Raji (cell line): ENCODE results near the gene PCDH9.

Experiments
- POLR2A ChIP-seq: IDR thresholded peaks from 2 replicates; pipeline ENCODE4 v1.6.1; 2011; ENCODE audit warnings: low read depth, low read length, control low read depth; ENCODE audit not compliant: insufficient read depth

The PCDH9 gene

DNA sequence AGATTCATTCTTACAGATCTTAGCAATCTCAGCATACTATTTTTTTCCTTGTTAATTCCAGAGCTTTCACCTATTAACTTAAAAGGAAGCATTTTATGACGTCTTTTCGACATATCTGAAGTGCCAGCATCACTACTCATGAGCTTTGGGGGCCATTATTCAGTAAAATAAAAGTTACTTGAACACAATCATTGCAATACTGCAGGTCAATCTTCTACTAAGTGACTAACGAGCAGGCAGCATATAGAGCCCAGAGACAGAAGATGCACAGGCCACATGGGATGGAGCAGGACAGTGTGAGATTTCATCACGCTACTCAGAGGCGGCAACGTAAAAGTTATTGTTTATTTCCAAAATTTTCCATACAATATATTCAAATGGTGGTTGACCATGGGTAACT is 382.6 kb downstream of the PCDH9 start:
- no peak for TF ChIP-seq POLR2A

DNA sequence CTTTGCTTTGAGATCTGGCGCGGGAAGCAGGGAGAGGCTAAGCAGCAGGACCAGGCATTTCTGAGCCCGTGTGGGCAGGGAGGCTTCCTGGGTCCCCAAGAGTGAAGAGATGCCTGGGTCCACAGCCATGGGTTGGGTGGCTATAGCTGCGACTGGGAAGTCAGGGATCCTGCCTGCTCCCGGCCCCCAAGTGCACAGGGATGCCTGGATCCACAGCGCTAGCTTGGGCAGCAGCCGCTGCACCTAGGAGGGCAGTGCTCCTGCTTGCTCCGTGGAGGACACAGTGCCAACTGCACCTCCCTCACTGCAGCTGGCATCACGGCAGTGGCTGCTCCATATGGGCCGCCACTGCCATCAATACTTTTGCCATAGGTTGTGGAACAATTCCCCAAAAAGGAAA is 384.7 kb downstream of the PCDH9 start:
- no peak for TF ChIP-seq POLR2A

- no peak for TF ChIP-seq POLR2A
These were observed 385.2 kb downstream of the PCDH9 start for GRCh38 chr13:66844933-66845332.

- TF ChIP-seq POLR2A = no peak
These were observed 387.4 kb downstream of the PCDH9 start for GRCh38 chr13:66842766-66843165.

DNA sequence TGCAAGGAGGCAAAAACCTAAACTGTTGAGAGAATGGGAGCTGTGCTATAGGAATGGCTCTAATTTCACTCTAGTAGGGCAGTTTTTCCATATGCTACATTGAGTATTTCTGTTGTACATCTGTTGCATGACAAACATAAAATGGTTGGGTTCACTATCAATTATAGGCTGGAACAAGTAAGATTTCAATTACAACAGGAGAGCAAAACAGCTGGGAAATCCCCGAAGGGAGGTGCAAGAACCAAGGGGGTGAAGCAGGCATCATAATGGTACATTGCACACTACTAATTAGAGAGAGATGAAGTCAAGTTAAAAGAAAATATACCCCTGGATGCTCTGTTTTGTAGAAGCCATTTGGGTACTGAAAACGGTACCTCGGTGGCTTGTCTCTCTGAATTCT is 389.5 kb downstream of the PCDH9 start:
- TF ChIP-seq POLR2A = no peak

GRCh38 chr13:66837246-66837645 is 392.9 kb downstream of the PCDH9 start:
- no peak for TF ChIP-seq POLR2A

DNA sequence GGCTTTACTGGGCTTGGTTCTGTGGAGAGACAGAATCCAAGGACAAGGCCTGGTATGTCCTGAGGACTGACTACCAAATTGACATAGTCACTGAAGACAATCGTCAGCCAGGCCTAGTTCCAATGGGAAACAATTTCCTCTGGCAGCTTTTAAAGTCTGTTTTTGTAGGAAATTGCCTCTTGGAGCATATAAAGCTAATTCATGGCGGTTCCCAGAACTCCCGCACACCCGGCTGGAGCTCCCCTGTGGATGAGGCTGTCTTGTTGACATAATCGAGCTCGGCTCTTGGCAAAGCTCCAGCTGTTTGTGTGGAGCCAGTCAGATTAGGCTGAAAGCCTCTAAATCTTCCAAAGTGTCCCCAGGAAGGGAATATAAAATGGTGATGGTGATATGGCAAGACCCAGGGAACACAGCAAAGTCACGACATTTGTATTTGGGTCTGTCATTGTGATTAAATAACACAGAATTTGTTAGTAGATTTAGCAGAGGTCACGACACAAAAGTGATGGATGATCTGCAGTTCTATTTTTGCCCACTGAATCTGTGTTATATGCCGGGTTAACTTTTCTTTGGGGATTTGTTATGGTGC is 395.0 kb downstream of the PCDH9 start:
- no peak for TF ChIP-seq POLR2A

- TF ChIP-seq POLR2A = no peak
These were observed 399.0 kb downstream of the PCDH9 start for GRCh38 chr13:66830940-66831716.

GRCh38 chr13:66829803-66830202 is 400.3 kb downstream of the PCDH9 start:
- TF ChIP-seq POLR2A = no peak

DNA sequence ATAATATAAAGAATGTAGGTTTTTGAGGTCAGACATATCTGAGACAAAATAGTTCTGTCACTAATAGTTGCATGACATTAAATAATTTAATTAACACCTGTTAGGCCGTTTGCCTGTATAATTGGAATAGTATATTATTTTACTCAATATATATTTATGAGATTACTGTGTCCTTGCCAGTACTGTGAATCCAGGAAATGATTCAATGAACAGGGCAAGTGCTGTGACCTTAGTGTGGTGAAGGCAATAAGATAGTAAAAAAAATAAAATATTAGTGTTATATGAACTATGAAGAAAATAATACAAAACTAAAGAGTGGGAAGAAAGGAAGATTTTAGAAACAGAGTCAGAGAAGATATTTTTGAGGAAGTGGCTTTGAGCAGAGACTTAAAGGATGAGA is 403.7 kb downstream of the PCDH9 start:
- no peak for TF ChIP-seq POLR2A

GRCh38 chr13:66821551-66821950 is 408.6 kb downstream of the PCDH9 start:
- TF ChIP-seq POLR2A = no peak

- TF ChIP-seq POLR2A = no peak
These were observed 418.7 kb downstream of the PCDH9 start for GRCh38 chr13:66811455-66811854.

DNA sequence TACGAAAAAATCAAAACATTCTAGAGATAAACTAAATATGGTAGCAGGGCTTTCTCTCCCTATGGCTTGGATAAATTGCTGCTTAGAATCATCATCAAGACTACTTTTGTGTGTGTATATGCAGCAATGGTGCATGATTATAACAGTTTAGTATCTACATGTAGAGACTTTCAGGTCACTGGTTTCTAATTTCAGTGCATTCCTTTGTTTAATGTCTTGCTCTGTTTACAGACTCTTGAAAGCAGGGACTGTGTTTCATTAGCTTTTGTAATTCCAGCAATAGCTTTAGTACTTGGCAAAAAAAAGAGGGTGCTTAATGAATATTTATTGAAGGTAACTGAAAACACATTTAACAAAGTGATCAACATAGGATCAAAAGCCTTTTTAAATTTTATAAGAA is 420.7 kb downstream of the PCDH9 start:
- TF ChIP-seq POLR2A = no peak

DNA sequence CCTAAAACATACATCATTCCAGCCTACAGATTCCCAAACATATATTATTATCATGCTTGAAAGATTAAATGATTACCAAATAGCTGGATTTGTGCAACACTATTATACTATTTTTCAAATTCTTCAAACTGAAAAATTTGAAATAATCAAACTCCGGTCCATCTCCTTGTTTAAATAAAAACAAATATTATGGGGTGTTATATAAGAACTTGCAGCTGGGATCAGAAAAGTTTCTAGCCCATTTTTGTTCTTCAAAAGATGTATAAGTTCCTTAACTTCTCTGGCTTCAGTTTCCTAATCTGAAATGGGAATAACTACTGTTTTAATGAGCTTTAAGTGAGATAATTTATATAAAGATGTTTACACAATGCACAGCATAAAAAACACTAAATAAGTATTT is 422.9 kb downstream of the PCDH9 start:
- no peak for TF ChIP-seq POLR2A

GRCh38 chr13:66805657-66806056 is 424.5 kb downstream of the PCDH9 start:
- TF ChIP-seq POLR2A = no peak

GRCh38 chr13:66803808-66804456 is 426.2 kb downstream of the PCDH9 start:
- TF ChIP-seq POLR2A = no peak
